Astrocyte of the cerebellum (primary cell): ENCODE measurements around the gene CDH26.

Experiments
- DNase-seq: peaks from one replicate; pipeline ENCODE4 v3.0.0-alpha.2; 2011; ENCODE audit warnings: low read depth
- H3K4me3 ChIP-seq: 2 replicates; pipeline ENCODE4 v1.5.1; 2011; ENCODE audit warnings: mild to moderate bottlenecking, low read depth, low read length, moderate library complexity
- CTCF ChIP-seq: IDR thresholded peaks from 2 replicates; pipeline ENCODE4 v1.5.1; 2012; ENCODE audit warnings: low read length, low read depth, moderate library complexity, mild to moderate bottlenecking; ENCODE audit errors: missing control alignments
- in situ Hi-C: cut with HindIII; loops from 2 replicates; pipeline ENCODE4 v1.10.0; 2017; ENCODE audit warnings: low sequenced_read_pairs

CDH26 gene

GRCh38 chr20:60046860-60047259 lies 88.6 kb downstream of the CDH26 start:
- no peak for TF ChIP-seq CTCF
- in situ Hi-C loops, result no loop called here
- DNase-seq, result no peak
- H3K4me3 ChIP-seq, result no peak overlapping the region

DNA sequence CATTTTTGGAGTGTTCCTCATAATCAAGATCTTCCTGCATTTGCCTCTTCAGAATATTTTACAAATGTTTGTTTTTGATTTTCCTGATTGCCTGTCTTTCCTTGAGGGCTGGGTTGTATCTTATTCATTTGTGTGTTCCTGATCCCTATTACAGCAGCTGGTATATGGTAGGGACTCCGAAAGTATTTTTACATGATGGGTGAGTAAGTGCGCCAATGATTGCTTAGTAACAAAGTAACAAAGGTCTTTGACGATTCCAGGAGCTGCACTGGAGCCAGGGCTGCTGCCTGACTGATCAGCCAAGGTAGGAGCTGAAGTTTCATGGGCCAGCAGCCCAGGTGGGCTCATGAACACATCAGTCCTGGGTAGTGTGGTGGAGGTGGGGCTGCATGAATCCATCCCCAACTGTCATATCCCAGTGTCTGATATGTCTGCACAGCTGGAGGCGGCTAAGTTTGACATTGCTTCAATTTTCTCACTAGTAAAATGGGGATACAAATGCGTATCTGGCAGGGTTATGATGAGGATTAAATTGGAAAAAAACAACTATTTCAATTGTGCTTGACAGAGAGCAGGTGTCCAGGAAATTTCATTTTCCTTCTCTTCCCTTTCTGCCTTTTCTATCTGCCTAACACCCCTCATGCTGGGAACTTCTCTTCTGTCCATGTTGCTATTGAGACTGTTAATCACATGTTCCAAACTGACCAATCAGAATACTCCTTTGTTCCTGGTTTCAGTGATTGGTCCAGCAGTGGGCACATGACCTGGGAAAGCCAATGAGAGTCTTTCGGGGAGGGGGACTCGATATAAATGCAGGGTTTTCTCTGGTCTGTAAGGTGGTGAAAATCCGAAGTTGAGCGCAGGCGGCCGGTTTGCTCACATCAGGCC lies 90.7 kb downstream of the CDH26 start:
- no peak overlapping the region for H3K4me3 ChIP-seq
- no peak for TF ChIP-seq CTCF
- in situ Hi-C loops, result no loop called here
- no peak for DNase-seq

GRCh38 chr20:60049601-60050000 lies 91.4 kb downstream of the CDH26 start:
- in situ Hi-C loops, result no loop called here

GRCh38 chr20:60050193-60050947 lies 92.1 kb downstream of the CDH26 start:
- in situ Hi-C loops, result no loop called here
- no peak for DNase-seq
- TF ChIP-seq CTCF, result peak; percentile 3
- H3K4me3 ChIP-seq, result no peak overlapping the region

More at GRCh38 chr20:60049601-60050000, 91.4 kb downstream of the CDH26 start:
- H3K4me3 ChIP-seq, result no peak overlapping the region
- no peak for TF ChIP-seq CTCF
- DNase-seq, result no peak

GRCh38 chr20:60051911-60052310 lies 93.7 kb downstream of the CDH26 start:
- in situ Hi-C loops, result no loop called here

More at GRCh38 chr20:60051911-60052310, 93.7 kb downstream of the CDH26 start:
- DNase-seq, result no peak
- no peak overlapping the region for H3K4me3 ChIP-seq
- no peak for TF ChIP-seq CTCF
